ENCODE results near the gene GADD45B.
A peak's percentile ranks its signal among the peaks of the same experiment; 100 is the strongest.

Gene GADD45B

GRCh38 chr19:2475702-2476450 lies at the start of gene GADD45B:
TSS of gene GADD45B (plus strand) at chr19:2476127. CDS start at chr19:2476359, 232 bp downstream.
- DNase-seq, result peak; percentile 94 to 97

DNA sequence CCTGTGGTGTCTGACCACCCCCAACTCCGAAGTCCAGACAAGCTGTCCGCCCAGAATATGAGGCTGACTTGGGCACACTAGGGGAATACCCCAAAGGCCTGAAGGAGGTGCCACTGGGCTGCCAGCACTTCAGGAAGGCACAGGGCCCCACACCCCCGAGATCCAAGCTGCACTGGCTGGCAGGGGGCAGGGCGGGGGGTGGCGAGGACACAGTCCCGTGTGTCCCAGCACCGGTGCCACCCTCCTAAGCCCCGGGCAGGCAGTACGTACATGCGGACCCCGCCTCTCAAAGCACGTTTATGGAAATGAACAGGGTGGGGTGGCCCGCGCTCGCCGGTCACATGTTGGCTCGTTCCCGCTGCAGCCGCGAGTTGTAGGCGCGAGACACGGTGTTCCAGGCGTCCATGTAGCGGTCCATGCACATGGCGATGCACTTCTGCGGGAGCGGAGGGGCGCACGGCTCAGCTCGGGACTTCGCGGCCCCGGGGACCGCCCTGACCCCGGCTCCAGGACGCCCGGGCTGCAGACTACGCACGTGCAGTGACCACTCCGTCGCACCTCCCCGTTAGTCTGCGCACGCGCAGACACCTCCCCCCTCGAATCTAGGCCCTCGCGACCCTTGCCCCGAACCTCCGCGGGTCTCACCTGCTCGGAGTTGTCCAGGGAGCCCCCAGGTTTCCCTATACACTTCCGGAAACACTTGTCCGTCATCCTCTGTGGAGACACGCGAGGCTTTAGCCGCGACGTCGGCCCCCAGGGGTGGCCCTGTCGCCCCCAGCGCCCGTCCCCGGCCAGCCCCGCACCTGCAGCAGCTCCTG lies 49.1 kb upstream of the GADD45B start:
- peak; percentile 41 to 55 for DNase-seq

DNA sequence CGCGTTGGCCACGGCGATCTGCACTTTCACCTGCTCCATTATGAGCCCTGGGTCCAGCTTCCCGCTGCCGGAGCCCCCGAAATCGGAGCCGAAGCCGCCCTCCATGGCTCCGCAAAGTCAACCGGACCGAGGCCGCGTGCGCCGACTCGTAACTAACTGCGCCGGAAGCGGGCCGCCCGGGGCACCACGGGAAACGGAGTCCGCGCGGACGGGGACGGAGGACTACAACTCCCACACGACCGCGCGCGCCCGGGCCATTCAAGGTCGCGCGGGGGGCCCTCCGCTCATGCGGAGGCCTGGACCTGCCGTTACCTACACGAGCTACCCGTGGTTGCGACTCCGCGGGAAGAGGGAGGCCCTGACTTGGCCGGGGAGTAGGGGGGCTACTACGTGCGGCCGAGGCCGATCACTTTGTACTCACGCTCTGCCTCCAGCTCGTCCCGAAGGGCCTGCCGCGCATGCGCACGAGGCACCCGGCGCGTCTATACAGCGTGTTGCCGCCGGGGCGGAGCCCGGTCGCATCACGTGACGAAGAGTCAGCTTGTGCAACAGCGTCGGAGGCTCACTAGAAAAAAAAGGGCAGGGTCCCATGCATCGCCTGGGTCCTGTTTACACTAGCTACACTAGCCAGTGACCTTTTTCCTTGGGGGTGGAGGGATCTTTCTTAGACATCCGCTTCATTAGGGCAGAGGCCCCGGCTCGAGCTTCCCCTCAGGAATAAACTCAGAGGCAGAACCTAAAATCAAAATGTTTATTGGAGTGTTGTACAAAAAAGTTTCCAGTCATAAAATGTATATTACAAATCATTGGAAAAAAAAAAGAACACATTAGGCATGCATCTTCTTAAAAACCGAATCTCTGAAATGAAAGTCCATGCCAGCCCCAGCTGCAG lies 48.3 kb upstream of the GADD45B start, which contains the start of gene TIMM13:
Gene TIMM13 (minus strand): TSS at position 158 of the 892 bp plus-strand sequence. CDS start 53 bp downstream, at position 105.
- DNase-seq, result peak; percentile 95

DNA sequence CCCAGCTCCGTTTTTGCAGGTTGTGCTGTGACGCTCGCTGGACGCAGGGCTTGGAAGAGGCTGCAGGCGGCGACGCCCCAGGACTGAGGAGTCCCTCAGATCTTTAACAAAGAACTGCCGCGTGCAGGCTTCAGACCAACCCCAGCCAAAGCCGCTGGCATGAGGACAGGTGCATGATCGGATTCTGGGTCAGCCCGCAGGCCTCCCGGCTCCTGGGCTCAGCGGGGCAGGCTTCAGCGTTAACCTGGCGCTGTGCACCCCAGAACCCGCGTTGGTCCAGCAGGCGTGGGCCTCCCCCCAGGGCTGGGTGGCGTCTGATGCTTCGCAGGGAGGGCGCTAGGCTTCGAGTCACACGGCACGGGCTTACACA lies 47.6 kb upstream of the GADD45B start:
- DNase-seq, result no peak

- no peak for DNase-seq
These were observed 46.9 kb upstream of the GADD45B start for GRCh38 chr19:2428756-2429711.

DNA sequence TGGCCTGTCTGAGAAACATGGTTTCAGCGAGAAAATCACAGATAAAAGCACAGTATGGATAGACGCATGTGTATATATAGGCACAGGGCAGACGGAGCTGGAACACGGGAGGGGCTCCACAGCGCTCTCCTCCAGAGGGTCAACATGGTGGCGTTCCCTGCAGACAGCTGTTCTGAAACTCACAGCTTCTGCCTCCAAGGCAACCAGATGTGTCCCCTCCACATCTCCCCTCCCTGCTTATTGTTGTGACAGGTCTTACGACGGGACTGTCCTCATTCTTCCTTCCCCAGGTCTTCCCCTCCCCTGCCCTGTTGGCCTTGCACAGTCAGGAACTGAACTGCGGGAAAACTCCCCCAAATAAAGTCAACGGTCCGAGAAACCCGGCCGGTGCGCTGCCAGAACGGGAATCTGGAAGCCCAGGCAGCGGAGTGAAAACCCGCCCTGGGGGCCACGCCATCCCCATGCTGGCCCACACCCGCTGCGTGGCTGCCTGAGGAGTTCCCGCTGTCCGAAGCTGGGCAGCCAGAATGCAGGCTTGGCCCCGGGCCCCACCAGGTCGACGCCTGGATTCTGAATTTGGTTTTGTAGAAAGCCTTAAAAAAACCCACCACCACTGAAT lies 45.9 kb upstream of the GADD45B start:
- no peak for DNase-seq

- DNase-seq, result no peak
These were observed 44.4 kb upstream of the GADD45B start for GRCh38 chr19:2431318-2432055.

GRCh38 chr19:2432131-2432848 lies 43.6 kb upstream of the GADD45B start:
- DNase-seq, result no peak

DNA sequence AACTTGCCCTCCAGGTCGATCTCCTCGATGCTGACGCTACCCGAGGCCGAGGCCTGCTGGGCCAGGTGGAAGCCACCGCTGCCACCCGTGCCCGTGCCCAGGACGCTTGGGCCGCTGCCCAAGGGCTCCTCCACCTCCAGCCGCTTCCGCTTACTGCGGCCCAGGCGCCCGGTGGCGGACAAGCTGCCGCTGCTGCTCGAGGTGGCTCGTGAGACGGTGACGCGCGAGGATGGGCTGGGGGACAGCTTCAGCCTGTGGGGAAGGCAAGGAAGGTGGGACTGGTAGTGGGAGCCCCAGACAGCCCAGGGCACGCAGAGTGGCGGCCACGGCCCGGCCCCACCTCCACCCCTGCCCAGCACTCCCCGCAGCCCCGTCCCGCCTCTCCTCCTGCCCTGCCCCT lies 42.1 kb upstream of the GADD45B start:
- DNase-seq, result no peak

- no peak for DNase-seq
These were observed 41.7 kb upstream of the GADD45B start for GRCh38 chr19:2434267-2434666.

GRCh38 chr19:2434721-2435265 lies 41.1 kb upstream of the GADD45B start:
- DNase-seq, result no peak

DNA sequence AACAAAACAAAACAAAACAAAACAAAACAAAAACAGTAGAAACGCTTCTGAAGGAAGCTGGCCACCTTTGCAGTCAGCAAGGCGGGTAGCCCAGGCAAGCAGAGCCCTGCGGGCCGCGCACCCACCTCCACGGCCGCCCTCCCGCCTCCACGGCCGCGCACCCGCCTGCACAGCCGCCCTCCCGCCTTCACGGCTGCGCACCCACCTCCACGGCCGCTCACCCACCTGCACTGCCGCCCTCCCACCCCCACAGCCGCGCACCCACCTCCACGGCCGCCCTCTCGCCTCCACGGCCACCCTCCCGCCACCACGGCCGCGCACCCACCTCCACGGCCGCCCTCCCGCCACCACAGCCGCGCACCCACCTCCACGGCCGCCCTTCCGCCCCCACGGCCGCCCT lies 39.5 kb upstream of the GADD45B start:
- DNase-seq, result no peak

GRCh38 chr19:2436926-2437325 lies 39.0 kb upstream of the GADD45B start:
- DNase-seq, result no peak

DNA sequence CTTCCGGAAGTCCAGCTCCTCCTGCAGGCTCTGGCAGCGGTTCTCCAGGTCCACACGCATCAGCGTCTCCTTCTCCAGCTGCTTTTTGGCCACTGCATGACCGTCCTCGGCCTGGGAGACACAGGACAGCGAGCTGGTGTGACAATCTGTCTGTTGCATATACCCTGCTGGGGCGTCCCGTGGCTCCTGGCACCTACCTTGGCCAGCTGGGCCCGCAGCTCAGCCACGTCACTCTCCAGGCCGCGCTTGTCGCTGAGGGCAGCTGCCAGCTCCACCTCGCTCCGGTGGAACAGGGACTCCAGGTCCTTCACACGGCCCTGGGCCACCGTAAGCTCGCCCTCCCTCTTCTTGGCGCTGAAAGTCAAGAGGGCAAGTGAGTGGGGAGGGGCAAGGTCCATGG lies 37.7 kb upstream of the GADD45B start:
- DNase-seq, result no peak

DNA sequence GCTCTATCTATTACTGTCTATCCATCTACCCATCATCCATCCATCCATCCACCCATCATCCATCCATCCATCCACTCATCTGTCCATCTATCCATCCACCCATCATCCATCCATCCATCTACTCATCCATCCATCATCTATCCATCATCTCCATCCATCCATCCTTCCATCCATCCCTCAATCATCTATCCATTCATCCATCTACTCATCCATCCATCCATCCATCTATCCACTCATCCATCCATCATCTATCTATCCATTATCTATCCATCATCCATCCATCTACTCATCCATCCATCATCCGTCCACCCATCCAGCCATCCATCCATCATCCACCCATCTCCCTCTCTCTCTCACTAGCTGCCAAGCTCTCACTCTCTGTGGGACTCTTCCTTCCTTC lies 35.4 kb upstream of the GADD45B start:
- no peak for DNase-seq

GRCh38 chr19:2441096-2441752 lies 34.7 kb upstream of the GADD45B start:
- DNase-seq, result no peak

DNA sequence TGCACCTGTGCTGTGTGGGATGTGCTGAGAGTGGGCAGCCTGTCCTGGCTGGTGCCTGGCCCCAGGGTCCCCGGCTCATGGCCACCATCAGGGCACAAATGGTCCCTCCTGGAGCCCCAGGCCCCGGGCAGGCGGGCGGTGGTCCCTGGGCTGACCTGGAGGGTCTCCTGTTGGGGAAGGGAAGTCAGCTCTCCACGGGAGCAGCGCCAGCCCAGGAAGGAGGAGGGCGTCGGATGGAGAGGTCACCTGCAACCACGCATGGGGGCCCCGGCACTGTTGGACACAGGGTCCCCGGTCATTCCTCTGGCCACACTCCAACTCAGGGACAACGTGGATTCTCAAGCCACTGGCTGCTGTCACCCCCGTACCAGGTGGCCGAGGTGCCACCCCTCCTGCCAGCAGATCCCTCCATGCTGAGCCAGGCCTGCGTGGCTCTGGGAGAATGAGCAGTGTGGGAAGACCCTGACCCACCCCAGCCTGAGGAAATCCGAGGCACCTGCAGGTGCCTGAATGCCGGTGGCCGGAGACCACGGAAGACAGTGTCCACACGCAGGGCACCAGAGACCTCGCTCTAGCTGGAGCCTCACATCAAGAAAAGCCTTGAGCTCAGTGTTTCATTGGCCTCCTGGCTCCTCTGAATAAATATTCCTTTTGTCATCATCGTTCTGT lies 32.7 kb upstream of the GADD45B start:
- no peak for DNase-seq

- no peak for DNase-seq
These were observed 32.1 kb upstream of the GADD45B start for GRCh38 chr19:2443785-2444182.

All from stimulated activated CD4-positive, alpha-beta T cell treated with anti-CD3 and anti-CD28 coated beads, Interleukin-4, amount 100 ng/mL, for 4 hours (primary cell).